ENCODE data around the gene TBATA. TPM values are rescaled to one million over a fixed set of nuclear protein-coding genes. Genes with fewer than 3 reads are reported as not detected.

The TBATA gene
- total RNA-seq, 2 donors from 2014 or later, result not detected

DNA sequence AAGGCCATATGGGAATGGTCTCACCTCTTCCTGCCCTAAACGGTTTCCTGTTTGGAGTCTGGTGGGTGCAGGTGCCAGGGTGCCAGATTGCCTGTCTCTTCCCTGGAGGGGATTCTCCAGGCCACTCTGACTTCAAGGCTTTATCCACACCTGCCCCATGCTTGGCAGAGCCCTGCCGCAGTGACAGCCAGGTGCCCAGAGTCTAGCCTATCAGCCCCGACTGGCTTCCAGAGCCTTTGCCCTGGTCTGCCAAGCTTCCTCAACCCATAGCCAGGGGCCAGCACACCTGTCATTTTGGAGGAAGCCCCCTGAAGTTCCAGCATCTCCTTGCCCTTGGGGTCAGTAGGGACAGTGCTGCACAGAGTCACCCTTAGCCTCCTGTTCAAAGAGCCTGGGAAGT is 21.6 kb downstream of the TBATA start:
- H3K27ac ChIP-seq (ENCODE audit: low read depth, low read length), result no peak overlapping the region
- 89 to 90% methylated on average over 3 of the region's 3 CpGs for WGBS, 2 experiments (ENCODE audit: insufficient coverage in 1 of 2, insufficient read length in 1 of 2)
- no peak overlapping the region for H3K4me3 ChIP-seq (ENCODE audit: low read length)
- no peaks in the 10 kb centered on the region for H3K4me1 ChIP-seq (ENCODE audit: control insufficient read depth, insufficient read depth, low read length)
- peaks cover 6% of the 10 kb centered on the region for H3K4me1 Mint-ChIP-seq
- DNase-seq, result no peak
- no peaks in the 10 kb centered on the region for H3K27me3 Mint-ChIP-seq (ENCODE audit: insufficient read depth)
- no peaks in the 10 kb centered on the region for H3K36me3 ChIP-seq (ENCODE audit: control insufficient read depth, insufficient read depth, low read length)
- no peak overlapping the region for H3K27ac Mint-ChIP-seq
- H3K9me3 ChIP-seq (ENCODE audit: control insufficient read depth, low read length), result peaks cover 17% of the 10 kb centered on the region
- no peaks in the 10 kb centered on the region for H3K36me3 Mint-ChIP-seq (ENCODE audit: low read depth)
- H3K27me3 ChIP-seq (ENCODE audit: control insufficient read depth, insufficient read depth, low read length, poor library complexity, severe bottlenecking), result no peaks in the 10 kb centered on the region
- TF ChIP-seq, protein P1, sequence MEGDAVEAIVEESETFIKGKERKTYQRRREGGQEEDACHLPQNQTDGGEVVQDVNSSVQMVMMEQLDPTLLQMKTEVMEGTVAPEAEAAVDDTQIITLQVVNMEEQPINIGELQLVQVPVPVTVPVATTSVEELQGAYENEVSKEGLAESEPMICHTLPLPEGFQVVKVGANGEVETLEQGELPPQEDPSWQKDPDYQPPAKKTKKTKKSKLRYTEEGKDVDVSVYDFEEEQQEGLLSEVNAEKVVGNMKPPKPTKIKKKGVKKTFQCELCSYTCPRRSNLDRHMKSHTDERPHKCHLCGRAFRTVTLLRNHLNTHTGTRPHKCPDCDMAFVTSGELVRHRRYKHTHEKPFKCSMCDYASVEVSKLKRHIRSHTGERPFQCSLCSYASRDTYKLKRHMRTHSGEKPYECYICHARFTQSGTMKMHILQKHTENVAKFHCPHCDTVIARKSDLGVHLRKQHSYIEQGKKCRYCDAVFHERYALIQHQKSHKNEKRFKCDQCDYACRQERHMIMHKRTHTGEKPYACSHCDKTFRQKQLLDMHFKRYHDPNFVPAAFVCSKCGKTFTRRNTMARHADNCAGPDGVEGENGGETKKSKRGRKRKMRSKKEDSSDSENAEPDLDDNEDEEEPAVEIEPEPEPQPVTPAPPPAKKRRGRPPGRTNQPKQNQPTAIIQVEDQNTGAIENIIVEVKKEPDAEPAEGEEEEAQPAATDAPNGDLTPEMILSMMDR (conservative IDR thresholded peaks at IDR 0.05), result no peak
- no peak overlapping the region for H3K4me3 Mint-ChIP-seq
- no peak overlapping the region for H3K9ac ChIP-seq (ENCODE audit: extremely low read depth, low read length, poor library complexity, severe bottlenecking)
- peaks cover 22% of the 10 kb centered on the region for H3K9me3 Mint-ChIP-seq

GRCh38 chr10:70762441-70763175 is 22.6 kb downstream of the TBATA start:
- H3K9me3 Mint-ChIP-seq, result peaks cover 21% of the 10 kb centered on the region
- no peaks in the 10 kb centered on the region for H3K27me3 ChIP-seq (ENCODE audit: control insufficient read depth, insufficient read depth, low read length, poor library complexity, severe bottlenecking)
- no peak overlapping the region for H3K9ac ChIP-seq (ENCODE audit: extremely low read depth, low read length, poor library complexity, severe bottlenecking)
- TF ChIP-seq, protein P1 (conservative IDR thresholded peaks at IDR 0.05), result no peak
- H3K27ac Mint-ChIP-seq, result no peak overlapping the region
- no peaks in the 10 kb centered on the region for H3K36me3 ChIP-seq (ENCODE audit: control insufficient read depth, insufficient read depth, low read length)
- H3K4me3 Mint-ChIP-seq, result no peak overlapping the region
- H3K4me3 ChIP-seq (ENCODE audit: low read length), result no peak overlapping the region
- no peaks in the 10 kb centered on the region for H3K4me1 ChIP-seq (ENCODE audit: control insufficient read depth, insufficient read depth, low read length)
- peaks cover 6% of the 10 kb centered on the region for H3K4me1 Mint-ChIP-seq
- 75 to 96% methylated on average over 4 to 7 of the region's 7 CpGs for WGBS, 2 experiments (ENCODE audit: insufficient coverage in 1 of 2, insufficient read length in 1 of 2)
- no peaks in the 10 kb centered on the region for H3K36me3 Mint-ChIP-seq (ENCODE audit: low read depth)
- no peak overlapping the region for H3K27ac ChIP-seq (ENCODE audit: low read depth, low read length)
- no peaks in the 10 kb centered on the region for H3K27me3 Mint-ChIP-seq (ENCODE audit: insufficient read depth)
- H3K9me3 ChIP-seq (ENCODE audit: control insufficient read depth, low read length), result peaks cover 17% of the 10 kb centered on the region
- DNase-seq, result no peak

DNA sequence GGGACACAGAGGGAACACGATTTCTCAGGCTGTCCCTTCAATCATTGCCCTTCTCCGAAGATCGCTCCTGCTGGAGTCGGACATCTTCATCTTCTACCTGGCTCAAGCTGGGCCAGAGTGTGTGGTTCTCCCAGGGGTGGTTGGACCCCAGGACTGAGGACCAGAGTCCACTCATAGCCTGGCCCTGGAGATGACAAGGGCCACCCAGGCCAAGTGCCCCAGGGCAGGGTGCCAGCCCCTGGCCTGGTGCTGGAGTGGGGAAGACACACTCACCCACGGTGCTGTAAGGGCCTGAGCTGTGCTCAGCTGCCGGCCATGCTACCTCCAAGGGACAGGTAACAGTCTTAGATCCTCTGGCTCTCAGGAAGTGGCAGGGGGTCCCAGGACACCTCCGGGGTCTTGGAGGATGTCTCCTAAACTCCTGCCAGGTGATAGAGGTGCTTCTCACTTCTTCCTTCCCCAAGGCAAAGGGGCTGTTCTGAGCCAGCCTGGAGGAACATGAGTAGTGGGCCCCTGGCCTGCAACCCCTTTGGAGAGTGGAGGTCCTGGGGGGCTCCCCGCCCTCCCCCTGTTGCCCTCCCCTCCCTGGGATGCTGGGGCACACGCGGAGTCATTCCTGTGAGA is 23.3 kb downstream of the TBATA start:
- no peaks in the 10 kb centered on the region for H3K27me3 ChIP-seq (ENCODE audit: control insufficient read depth, insufficient read depth, low read length, poor library complexity, severe bottlenecking)
- no peak for DNase-seq
- no peaks in the 10 kb centered on the region for H3K36me3 ChIP-seq (ENCODE audit: control insufficient read depth, insufficient read depth, low read length)
- Mint-ChIP-seq H3K9me3 (peaks cover 18% of the 10 kb centered on the region), H3K4me1 (peaks cover 6% of the 10 kb centered on the region), H3K27me3 (ENCODE audit: insufficient read depth) (no peaks in the 10 kb centered on the region), H3K4me3 (no peak overlapping the region), H3K27ac (no peak overlapping the region), H3K36me3 (ENCODE audit: low read depth) (no peaks in the 10 kb centered on the region)
- 92 to 97% methylated on average over 5 to 10 of the region's 10 CpGs for WGBS, 2 experiments (ENCODE audit: insufficient coverage in 1 of 2, insufficient read length in 1 of 2)
- no peak overlapping the region for H3K27ac ChIP-seq (ENCODE audit: low read depth, low read length)
- H3K4me1 ChIP-seq (ENCODE audit: control insufficient read depth, insufficient read depth, low read length), result no peaks in the 10 kb centered on the region
- H3K9ac ChIP-seq (ENCODE audit: extremely low read depth, low read length, poor library complexity, severe bottlenecking), result no peak overlapping the region
- H3K4me3 ChIP-seq (ENCODE audit: low read length), result no peak overlapping the region
- TF ChIP-seq, protein P1 (conservative IDR thresholded peaks at IDR 0.05), result no peak
- peaks cover 17% of the 10 kb centered on the region for H3K9me3 ChIP-seq (ENCODE audit: control insufficient read depth, low read length)
